ENCODE results near the gene TNFRSF9.
A peak's percentile ranks its signal among the peaks of the same experiment; 100 is the strongest.

DNA sequence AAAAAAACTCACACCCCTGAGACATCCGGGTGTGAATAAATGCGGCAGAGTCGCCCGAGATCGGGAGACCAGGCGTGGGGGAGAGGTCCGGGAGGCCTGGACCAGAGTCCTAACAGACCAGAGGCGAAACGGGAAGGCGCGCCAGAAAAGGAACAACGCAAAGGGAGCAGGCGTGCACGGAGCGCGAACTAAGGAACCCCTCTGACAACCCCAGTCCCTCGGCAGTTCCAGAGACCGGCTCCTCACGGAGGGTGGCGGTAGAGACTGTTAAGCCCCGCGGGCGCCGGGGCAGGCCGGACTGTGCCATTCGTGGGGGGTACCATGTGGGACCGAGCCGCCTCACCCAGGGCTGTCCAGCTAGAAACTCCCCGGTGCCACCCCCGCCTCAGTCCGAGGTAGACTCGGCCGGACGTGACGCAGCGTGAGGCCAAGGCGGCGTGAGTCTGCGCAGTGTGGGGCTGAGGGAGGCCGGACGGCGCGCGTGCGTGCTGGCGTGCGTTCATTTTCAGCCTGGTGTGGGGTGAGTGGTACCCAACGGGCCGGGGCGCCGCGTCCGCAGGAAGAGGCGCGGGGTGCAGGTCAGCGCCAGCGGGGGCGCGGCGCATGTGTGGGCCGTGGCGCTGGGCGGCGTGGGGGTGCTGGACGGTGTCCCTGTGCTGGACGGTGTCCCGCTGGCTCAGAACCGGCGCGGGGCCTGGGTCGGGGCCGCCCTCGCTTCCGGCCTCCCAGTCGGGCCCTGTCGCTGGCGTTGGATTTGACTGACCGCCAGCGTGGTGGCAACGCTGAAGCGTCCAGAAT, 20.8 kb upstream of the TNFRSF9 start, which contains the start of gene PARK7:
- TF ChIP-seq, protein P1, sequence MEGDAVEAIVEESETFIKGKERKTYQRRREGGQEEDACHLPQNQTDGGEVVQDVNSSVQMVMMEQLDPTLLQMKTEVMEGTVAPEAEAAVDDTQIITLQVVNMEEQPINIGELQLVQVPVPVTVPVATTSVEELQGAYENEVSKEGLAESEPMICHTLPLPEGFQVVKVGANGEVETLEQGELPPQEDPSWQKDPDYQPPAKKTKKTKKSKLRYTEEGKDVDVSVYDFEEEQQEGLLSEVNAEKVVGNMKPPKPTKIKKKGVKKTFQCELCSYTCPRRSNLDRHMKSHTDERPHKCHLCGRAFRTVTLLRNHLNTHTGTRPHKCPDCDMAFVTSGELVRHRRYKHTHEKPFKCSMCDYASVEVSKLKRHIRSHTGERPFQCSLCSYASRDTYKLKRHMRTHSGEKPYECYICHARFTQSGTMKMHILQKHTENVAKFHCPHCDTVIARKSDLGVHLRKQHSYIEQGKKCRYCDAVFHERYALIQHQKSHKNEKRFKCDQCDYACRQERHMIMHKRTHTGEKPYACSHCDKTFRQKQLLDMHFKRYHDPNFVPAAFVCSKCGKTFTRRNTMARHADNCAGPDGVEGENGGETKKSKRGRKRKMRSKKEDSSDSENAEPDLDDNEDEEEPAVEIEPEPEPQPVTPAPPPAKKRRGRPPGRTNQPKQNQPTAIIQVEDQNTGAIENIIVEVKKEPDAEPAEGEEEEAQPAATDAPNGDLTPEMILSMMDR (IDR thresholded peaks at IDR 0.05), result peak in 1 of 3 donors; percentile 39
- TF ChIP-seq POLR2A (IDR thresholded peaks at IDR 0.05), result peak in 1 of 2 donors; percentile 43
